Activated CD8-positive, alpha-beta memory T cell treated with anti-CD3 and anti-CD28 coated beads for 1 hour (primary cell): ENCODE results near the gene SERPINB8.
"Not testable (repeated sequence)": the region's sequence is repeated elsewhere in the genome, so short reads cannot be mapped to it uniquely, and the experiment has no call there.

Source experiments
- DNase-seq, 2 donors: peaks; one replicate each; pipeline ENCODE4 v3.0.0-alpha.2; 2020; ENCODE audit warnings: low read depth in 1 of 2; ENCODE audit errors: extremely low read depth in 1 of 2

SERPINB8 gene, protein sequence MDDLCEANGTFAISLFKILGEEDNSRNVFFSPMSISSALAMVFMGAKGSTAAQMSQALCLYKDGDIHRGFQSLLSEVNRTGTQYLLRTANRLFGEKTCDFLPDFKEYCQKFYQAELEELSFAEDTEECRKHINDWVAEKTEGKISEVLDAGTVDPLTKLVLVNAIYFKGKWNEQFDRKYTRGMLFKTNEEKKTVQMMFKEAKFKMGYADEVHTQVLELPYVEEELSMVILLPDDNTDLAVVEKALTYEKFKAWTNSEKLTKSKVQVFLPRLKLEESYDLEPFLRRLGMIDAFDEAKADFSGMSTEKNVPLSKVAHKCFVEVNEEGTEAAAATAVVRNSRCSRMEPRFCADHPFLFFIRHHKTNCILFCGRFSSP

DNA sequence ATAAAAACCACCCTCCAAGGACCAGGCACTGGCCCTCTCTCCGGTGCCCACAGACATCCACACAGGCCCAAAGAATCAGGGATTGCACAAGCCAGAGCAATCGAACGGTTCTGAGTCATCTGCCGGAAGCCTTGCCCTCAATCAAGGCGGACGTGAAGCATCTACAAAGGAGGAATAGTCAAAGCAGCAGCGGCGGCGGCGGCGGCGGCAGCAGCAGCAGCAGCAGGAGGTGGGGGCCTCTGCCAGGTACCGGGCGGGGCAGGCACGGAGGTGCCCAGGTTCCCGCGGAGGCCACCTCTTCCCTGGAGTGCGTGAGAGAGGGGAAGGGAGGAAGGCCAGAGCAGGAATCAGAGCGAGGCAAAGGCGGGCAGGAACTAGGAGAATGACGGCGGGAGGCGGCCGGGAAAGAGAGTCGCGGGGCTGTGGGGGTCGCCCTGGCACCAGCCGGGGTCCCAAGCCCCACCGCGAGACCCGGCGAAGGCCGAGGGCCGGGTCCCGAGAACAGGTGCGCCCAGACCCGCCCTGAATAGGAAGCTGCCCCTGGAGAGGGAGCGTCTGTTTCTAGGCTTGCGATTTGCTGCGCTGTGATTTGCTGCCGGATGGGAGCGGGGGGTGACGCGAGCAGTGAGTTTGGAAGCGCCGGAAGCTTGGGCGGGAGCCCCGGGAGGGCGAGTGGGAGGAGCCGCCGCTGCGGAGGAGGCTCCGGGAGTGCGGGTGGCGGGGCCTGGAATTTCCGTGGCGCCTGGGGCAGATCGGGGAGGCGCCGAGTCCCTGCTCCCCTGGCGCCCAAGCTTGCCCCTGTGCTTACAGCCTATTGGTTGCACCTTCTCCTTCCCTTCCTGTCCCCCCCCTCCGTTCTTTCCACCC lies at the start of gene SERPINB8:
Gene SERPINB8, plus strand, starts transcription at position 140 of the 867 bp plus-strand sequence. CDS start 8,228 bp downstream, outside the sequence.
- peak; percentile 45 to 58 for DNase-seq

- no peak for DNase-seq
Measured at GRCh38 chr18:63922049-63922448, 47.8 kb upstream of the SERPINB8 start.

DNA sequence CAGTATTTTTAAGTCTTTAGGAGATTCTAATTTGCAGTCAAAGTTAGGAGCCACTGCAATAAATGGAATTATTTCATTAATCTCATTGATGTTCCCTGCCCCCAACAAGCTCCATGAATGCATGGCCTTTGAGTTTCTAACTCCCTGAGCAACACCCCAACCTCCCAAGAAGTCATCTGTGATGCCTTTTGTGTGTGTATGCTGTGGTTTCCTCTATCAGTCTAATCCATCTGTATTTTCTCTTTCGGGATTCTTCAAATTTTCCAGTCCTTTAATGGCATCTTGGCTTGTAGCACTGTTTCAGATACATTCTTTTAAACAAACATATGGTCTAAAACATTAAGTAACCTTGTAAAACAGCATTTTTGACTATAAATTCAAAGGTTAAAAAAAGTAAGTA lies 45.3 kb upstream of the SERPINB8 start:
- no peak for DNase-seq

DNA sequence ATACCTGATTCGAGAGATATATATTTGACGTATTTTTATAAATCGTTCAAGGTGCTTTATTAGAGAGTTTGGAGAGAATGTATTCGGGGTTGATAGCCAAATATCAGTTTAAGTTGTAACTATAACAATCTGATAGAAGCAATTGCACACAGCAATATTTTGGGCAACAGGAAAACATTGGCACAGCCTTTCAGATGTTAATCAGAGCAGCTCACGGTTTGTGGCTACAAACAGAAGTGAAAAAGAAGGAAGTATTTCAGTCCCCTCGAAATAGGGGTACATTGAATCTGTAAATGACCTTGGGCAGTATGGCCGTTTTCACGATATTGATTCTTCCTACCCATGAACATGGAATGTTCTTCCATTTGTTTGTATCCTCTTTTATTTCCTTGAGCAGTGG lies 41.5 kb upstream of the SERPINB8 start:
- DNase-seq, result no peak

GRCh38 chr18:63929369-63929768 lies 40.5 kb upstream of the SERPINB8 start:
- not testable (repeated sequence) for DNase-seq

GRCh38 chr18:63930773-63931354 lies 39.0 kb upstream of the SERPINB8 start:
- no peak for DNase-seq

GRCh38 chr18:63936156-63936931 lies 33.5 kb upstream of the SERPINB8 start:
- DNase-seq, result peak in 1 of 2 donors; percentile 28

DNA sequence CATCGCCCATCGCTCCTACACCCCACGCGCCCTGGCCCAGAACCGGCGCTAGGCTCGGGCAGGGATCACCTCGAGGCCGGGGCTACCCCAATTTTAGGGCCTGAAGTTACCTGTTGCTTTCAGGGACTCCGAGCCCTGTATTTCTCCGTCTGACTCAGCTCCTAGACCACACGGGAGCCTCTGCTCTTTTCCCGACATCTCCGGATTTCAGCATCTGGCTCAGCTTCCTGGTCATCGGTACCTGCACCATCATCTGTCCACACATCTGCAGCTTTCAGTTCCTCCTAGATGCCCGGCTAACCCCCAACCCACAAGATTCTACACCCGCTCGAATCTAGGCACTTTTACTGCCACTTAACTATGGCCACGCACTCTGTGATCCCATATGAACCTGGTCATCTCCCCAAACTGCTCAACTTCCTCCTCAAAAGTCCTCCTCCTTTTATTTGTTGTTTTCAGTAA lies 32.9 kb upstream of the SERPINB8 start:
- no peak for DNase-seq

DNA sequence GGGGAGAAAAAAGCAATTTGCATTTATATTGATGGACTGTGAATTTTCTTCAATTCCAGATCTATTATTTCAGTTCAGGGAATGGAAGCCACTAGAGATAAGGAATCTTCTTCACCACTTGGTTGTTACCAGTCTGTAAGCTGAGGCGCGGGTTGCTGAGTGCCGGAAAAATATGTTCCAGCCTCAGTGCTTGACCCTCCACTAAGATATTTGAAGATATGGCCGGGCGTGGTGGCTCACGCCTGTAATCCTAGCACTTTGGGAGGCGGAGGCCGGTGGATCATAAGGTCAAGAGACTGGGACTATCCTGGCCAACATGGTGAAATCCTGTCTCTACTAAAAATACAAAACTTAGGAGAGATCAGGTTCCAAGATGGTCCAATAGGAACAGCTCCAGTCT lies 29.9 kb upstream of the SERPINB8 start:
- DNase-seq, result no peak

DNA sequence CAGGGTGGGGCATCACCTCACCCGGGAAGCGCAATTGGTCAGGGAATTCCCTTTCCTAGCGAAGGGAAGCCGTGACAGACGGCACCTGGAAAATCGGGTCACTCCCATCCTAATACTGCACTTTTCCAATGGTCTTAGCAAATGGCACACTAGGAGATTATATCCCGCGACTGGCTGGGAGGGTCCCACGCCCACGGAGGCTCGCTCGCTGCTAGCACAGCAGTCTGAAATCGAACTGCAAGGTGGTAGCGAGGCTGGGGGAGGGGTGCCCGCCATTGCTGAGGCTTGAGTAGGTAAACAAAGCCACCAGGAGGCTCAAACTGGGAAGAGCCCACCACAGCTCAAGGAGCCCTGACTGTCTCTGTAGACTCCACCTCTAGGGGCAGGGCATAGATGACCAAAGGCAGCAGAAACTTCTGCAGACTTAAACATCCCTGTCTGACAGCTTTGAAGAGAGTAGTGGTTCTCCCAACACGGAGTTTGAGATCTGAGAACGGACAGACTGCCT lies 29.3 kb upstream of the SERPINB8 start:
- not testable (repeated sequence) for DNase-seq

DNA sequence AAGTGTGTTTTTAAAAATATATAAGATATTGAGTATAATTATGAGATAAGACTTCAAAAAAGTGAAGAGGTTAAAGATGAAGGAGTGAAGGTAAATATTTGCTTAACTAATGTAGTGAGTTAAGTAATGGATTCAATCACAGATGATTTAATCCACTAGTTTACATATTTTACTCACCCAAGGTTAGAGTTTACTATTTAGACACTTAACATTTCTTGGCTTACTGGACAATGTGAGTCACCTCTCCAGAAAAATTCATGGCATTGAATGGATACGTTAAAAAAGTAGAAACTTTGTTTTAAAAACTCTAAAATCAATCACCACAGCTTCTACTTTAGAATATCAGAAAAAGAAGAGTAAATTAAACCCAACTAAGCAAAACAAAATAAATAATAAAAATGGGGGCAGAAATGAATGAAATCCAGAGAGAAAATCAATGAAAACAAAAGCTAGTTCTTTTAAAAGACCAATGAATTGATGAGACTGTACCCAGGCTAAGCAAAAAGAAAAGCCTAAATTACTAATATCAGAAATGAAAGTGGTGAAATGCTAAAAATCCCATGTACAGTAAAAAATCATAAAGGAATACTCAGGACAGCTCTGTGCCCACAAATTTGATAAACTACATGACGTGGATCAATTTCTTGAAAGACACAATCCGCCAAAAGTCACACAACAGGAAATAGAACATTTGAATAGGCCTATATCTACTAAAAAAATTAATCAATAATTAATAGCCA lies 22.7 kb upstream of the SERPINB8 start:
- no peak for DNase-seq

DNA sequence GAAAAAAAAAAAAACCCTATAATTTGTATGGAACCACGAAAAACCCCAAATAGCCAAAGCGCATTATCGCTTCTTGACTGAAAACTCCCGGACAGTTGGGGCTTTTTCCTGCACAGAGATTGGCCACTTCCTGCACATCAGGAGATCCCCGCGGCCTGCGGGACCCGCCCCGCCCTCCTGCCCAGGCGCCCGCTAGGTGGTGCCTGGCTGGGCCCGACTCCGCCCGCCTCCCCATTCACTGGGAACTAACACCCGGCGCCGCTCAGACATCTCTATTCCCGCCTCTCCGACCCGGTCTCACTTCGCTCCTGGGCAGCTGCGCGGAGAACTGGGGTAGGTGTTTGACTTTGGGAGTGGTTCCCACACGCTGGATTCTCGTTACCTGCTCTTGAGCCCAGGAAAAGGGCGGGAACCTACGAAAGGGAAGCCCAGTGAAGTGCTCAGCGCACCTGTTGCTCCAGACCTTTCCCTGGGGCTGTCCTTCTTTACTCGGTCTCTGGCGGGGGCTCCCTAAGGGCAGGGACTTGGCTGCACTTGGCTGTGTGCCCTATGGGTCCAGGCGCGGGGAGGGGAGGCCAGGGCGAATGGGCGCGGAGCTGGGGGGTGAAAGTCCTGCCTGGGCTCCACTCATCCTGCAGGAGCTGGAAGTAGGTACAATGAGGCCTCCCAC lies 20.7 kb upstream of the SERPINB8 start, which contains the start of gene HMSD:
Gene HMSD, plus strand, starts transcription at position 234 of the 670 bp plus-strand sequence. CDS start 4,155 bp downstream, outside the sequence.
- peak in 1 of 2 donors; percentile 16 for DNase-seq

GRCh38 chr18:63951302-63951705 lies 18.6 kb upstream of the SERPINB8 start:
- no peak for DNase-seq

GRCh38 chr18:63953811-63954210 lies 16.1 kb upstream of the SERPINB8 start:
- DNase-seq, result no peak

DNA sequence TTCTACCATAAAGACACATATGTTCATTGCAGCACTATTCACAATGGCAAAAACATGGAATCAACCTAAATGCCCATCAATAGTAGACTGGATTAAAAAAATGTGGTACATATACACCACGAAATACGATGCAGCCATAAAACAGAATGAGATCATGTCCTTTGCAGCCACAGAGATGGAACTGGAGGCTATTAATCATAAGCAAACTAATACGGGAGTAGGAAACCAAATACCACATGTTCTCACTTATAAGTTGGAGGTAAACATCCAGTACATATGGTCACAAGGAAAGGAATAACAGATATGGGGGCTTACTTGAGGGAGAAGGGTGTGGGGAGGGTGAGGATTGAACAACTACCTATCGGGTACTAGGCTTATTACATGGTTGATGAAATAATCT lies 13.1 kb upstream of the SERPINB8 start:
- DNase-seq, result no peak

DNA sequence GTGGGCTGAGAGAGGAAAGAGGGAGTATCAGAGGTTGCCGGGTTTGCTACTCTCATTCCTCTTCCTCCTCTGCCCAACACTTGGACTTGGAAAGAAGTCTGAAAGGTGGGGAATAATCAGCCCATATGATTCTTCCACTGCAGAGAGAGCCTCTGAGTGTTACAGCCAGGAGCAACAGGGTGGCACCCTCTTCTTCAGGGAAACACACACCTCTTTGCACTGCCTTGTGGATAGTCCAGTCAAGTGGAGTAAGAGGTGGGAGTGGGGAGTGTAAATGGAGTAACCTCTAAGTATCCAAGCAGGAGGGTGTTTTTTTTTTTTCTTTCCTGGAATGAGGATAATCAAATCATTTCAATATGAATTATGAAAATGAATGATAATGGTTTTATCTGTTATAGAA lies 9.0 kb upstream of the SERPINB8 start:
- DNase-seq, result no peak

- no peak for DNase-seq
Measured at GRCh38 chr18:63961435-63961980, 8.4 kb upstream of the SERPINB8 start.

GRCh38 chr18:63962137-63962536 lies 7.7 kb upstream of the SERPINB8 start:
- DNase-seq, result no peak
